ENCODE results near the gene ADORA2A. TPM values are rescaled to one million over a fixed set of nuclear protein-coding genes. Genes with fewer than 3 reads are reported as not detected.
"Not testable (repeated sequence)": the region's sequence is repeated elsewhere in the genome, so short reads cannot be mapped to it uniquely, and the experiment has no call there.

ADORA2A gene
- total and polyA plus RNA-seq, 2 of the 13 experiments (the other 11 are each of a cell fraction or from before 2014, with no cell fraction given), result 3.3 to 5.0 TPM

DNA sequence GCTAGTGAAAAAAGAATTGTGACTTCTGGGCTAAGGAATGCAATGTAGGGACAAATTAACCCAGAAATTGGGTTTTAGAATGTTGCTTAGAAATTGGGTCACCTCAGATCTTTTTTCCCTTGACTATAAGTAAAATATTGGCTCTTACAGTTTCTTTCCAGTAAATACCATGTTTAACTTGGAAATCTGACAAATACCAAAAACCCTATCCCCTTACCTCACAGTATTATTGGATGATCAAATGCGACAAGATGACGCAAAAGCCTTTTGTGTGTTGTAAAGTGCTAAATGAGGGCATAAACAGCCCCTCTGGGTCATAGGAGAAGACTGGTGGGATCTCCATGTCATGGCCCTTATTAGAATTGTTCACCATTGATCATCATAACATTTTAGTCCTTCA is 61.6 kb downstream of the ADORA2A start:
- intact Hi-C loops (cut with micrococcal nuclease; ENCODE audit: unreplicated experiment), result no loop called here
- CTCF ChIA-PET (ENCODE audit: low intra/inter-chr PET ratio, low total read pairs), result no interaction called here
- no peak overlapping the region for H3K4me2 ChIP-seq (ENCODE audit: low read depth, low read length)
- no peaks in the 10 kb centered on the region for H4K20me1 ChIP-seq (ENCODE audit: insufficient read depth, low read length)
- no peaks in the 10 kb centered on the region for H3K9me3 ChIP-seq (ENCODE audit: low read length)
- H3K79me2 ChIP-seq (ENCODE audit: insufficient read depth, low read length), result no peaks in the 10 kb centered on the region
- WGBS (ENCODE audit: low lambda C conversion rate), result 50% methylated on average over 2 of the region's 2 CpGs
- in situ Hi-C loops (cut with HindIII; ENCODE audit: extremely low pct_ligation_motif_present, low pct_unique_long_range_greater_than_20kb), result no loop called here
- DNase-seq (ENCODE audit: low spot score) (no peak), ATAC-seq (no peak), FAIRE-seq (no peak)
- no peak overlapping the region for H2AFZ ChIP-seq (ENCODE audit: low read length)
- peaks cover 51% of the 10 kb centered on the region for H3K4me1 ChIP-seq (ENCODE audit: insufficient read depth, low read length)
- POLR2A ChIA-PET, result no interaction called here
- no TSS peak for BruUV-seq (replicated peaks)
- H3K27ac ChIP-seq (ENCODE audit: extremely low read length, insufficient read depth, low read length), result no peak overlapping the region
- TF ChIP-seq HOXA9 (CRISPR knock-in tag; IDR thresholded peaks at IDR 0.05; ENCODE audit: borderline replicate concordance), result no peak
- no peak for TF ChIP-seq ZNF782 (CRISPR knock-in tag; IDR thresholded peaks at IDR 0.05; ENCODE audit: borderline replicate concordance)
- TF ChIP-seq ZBTB3 (CRISPR knock-in tag; IDR thresholded peaks at IDR 0.05; ENCODE audit: borderline replicate concordance, low read depth), result no peak
- TF ChIP-seq NFATC3 (CRISPR knock-in tag; IDR thresholded peaks at IDR 0.05), result no peak
- TF ChIP-seq RFXANK (CRISPR knock-in tag; IDR thresholded peaks at IDR 0.05), result no peak
- no peak for TF ChIP-seq GPN1 (CRISPR knock-in tag; IDR thresholded peaks at IDR 0.05; ENCODE audit: borderline replicate concordance)
- no peak for TF ChIP-seq FOXM1 (CRISPR knock-in tag; IDR thresholded peaks at IDR 0.05)
- TF ChIP-seq ZKSCAN5 (CRISPR knock-in tag; IDR thresholded peaks at IDR 0.05), result no peak
- TF ChIP-seq ATF1 (CRISPR knock-in tag; IDR thresholded peaks at IDR 0.05), result no peak
- no peak for TF ChIP-seq SKI (IDR thresholded peaks at IDR 0.05; ENCODE audit: partially characterized antibody)
- TF ChIP-seq PHB2 (IDR thresholded peaks at IDR 0.05; ENCODE audit: partially characterized antibody), result no peak
- TF ChIP-seq, protein P1, sequence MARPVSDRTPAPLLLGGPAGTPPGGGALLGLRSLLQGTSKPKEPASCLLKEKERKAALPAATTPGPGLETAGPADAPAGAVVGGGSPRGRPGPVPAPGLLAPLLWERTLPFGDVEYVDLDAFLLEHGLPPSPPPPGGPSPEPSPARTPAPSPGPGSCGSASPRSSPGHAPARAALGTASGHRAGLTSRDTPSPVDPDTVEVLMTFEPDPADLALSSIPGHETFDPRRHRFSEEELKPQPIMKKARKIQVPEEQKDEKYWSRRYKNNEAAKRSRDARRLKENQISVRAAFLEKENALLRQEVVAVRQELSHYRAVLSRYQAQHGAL (CRISPR knock-in tag; IDR thresholded peaks at IDR 0.05; ENCODE audit: not compliant biosample characterization), result no peak
- no peak for TF ChIP-seq TOE1 (CRISPR knock-in tag; IDR thresholded peaks at IDR 0.05)
- no peaks in the 10 kb centered on the region for H3K36me3 ChIP-seq (replicated peaks in 1 of 2; ENCODE audit: control insufficient read depth in 1 of 2, insufficient read depth in 2 of 2, low read length in 2 of 2)
- H3K4me3 ChIP-seq (replicated peaks in 1 of 3; ENCODE audit: insufficient read depth in 1 of 3, low read depth in 2 of 3, low read length in 3 of 3), result no peak overlapping the region
- H3K27me3 ChIP-seq (ENCODE audit: control insufficient read depth in 1 of 2, insufficient read depth in 2 of 2, low read length in 2 of 2), result no peaks in the 10 kb centered on the region
- no peak overlapping the region for H3K9ac ChIP-seq (ENCODE audit: insufficient read depth, low read depth, low read length)

DNA sequence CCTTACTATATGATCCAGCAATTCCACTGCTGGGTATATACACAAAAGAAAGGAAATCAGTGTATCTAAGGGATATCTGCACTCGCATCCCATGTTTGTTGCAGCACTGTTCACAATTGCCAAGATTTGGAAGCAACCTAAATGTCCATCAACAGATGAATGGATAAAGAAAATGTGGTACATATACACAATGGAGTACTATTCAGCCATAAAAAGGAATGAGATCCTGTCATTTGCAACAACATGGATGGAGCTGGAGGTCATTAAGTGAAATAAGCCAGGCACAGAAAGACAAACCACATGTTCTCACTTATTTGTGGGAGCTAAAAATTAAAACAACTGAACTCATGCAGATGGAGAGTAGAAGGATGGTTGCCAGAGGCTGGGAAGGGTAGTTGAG is 62.0 kb downstream of the ADORA2A start:
- in situ Hi-C loops (cut with HindIII; ENCODE audit: extremely low pct_ligation_motif_present, low pct_unique_long_range_greater_than_20kb); H3K36me3 ChIP-seq (replicated peaks in 1 of 2; ENCODE audit: control insufficient read depth in 1 of 2, insufficient read depth in 2 of 2, low read length in 2 of 2); H4K20me1 ChIP-seq (ENCODE audit: insufficient read depth, low read length); POLR2A ChIA-PET; H3K4me2 ChIP-seq (ENCODE audit: low read depth, low read length); FAIRE-seq; H3K4me3 ChIP-seq (replicated peaks in 1 of 3; ENCODE audit: insufficient read depth in 1 of 3, low read depth in 2 of 3, low read length in 3 of 3); H3K9ac ChIP-seq (ENCODE audit: insufficient read depth, low read depth, low read length); DNase-seq (ENCODE audit: low spot score); H2AFZ ChIP-seq (ENCODE audit: low read length); ATAC-seq; H3K27ac ChIP-seq (ENCODE audit: extremely low read length, insufficient read depth, low read length); H3K27me3 ChIP-seq (ENCODE audit: control insufficient read depth in 1 of 2, insufficient read depth in 2 of 2, low read length in 2 of 2); H3K79me2 ChIP-seq (ENCODE audit: insufficient read depth, low read length); intact Hi-C loops (cut with micrococcal nuclease; ENCODE audit: unreplicated experiment); BruUV-seq (replicated peaks); H3K9me3 ChIP-seq (ENCODE audit: low read length); CTCF ChIA-PET (ENCODE audit: low intra/inter-chr PET ratio, low total read pairs): not testable (repeated sequence)
- WGBS (ENCODE audit: low lambda C conversion rate), result 90% methylated on average over 1 of the region's 1 CpG
- peaks cover 51% of the 10 kb centered on the region for H3K4me1 ChIP-seq (ENCODE audit: insufficient read depth, low read length)

All from HepG2 (cell line).